Neural crest cell (in vitro differentiated cells): ENCODE data around the gene MED28. TPM values are rescaled to one million over a fixed set of nuclear protein-coding genes. Genes with fewer than 3 reads are reported as not detected.

Experiments used
- DNase-seq: peaks from one replicate; pipeline ENCODE4 v3.0.0; 2021; ENCODE audit warnings: low read depth, mixed read lengths, low spot score
- H3K27ac Mint-ChIP-seq: one replicate; pipeline ENCODE4 v1.8.0; 2021; ENCODE audit warnings: mild to moderate bottlenecking, mixed read lengths; ENCODE audit not compliant: unreplicated experiment
- H3K27me3 Mint-ChIP-seq: 2 replicates; pipeline ENCODE4 v1.8.0; 2021; ENCODE audit warnings: low read depth, mild to moderate bottlenecking, mixed read lengths
- H3K36me3 Mint-ChIP-seq: 2 replicates; pipeline ENCODE4 v1.8.0; 2021; ENCODE audit warnings: low read depth, mild to moderate bottlenecking, mixed read lengths
- H3K4me1 Mint-ChIP-seq: 2 replicates; pipeline ENCODE4 v1.8.0; 2021; ENCODE audit warnings: mixed read lengths
- H3K4me3 Mint-ChIP-seq: one replicate; pipeline ENCODE4 v1.8.0; 2021; ENCODE audit warnings: mild to moderate bottlenecking, mixed read lengths
- H3K9me3 Mint-ChIP-seq: 2 replicates; pipeline ENCODE4 v1.8.0; 2021; ENCODE audit warnings: mixed read lengths
- total RNA-seq: library from RNA; stranded (reverse); gene quantifications from 2 replicates; pipeline ENCODE4 v1.2.1, GENCODE V29; 2021
- TF ChIP-seq, protein P1 (sequence below): fragments of 200-600 bp; sonication (generic); conservative IDR thresholded peaks from 2 replicates; pipeline ENCODE4 v1.5.0; 2021; ENCODE audit warnings: antibody characterized with exemption, mild to moderate bottlenecking

Gene MED28
- total RNA-seq, 1 donor from 2014 or later = 97.8 TPM

DNA sequence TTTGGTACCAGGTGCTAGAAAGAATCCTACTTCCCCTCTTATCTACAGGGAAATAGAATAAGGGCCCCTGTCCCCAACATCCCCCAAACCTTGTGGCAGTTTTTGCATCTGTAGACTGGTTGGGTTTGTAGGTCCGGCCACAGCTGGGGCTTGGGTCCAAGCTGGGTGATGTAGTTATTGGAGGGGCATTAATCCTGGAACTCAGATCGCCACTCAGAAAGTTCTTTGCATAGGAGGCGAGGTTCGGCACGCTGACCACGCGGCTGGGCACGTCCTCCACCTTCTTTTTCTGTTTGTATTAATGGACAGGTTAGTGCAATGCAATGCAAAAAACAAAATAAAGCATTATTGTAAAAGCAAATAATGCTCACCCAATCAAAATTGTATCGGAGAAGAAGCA lies 19.2 kb downstream of the MED28 start:
- no peak for DNase-seq
- H3K36me3 Mint-ChIP-seq = peaks cover 16% of the 10 kb centered on the region
- H3K9me3 Mint-ChIP-seq = no peaks in the 10 kb centered on the region
- H3K4me3 Mint-ChIP-seq = no peak overlapping the region
- H3K27me3 Mint-ChIP-seq = no peaks in the 10 kb centered on the region
- TF ChIP-seq, protein P1, sequence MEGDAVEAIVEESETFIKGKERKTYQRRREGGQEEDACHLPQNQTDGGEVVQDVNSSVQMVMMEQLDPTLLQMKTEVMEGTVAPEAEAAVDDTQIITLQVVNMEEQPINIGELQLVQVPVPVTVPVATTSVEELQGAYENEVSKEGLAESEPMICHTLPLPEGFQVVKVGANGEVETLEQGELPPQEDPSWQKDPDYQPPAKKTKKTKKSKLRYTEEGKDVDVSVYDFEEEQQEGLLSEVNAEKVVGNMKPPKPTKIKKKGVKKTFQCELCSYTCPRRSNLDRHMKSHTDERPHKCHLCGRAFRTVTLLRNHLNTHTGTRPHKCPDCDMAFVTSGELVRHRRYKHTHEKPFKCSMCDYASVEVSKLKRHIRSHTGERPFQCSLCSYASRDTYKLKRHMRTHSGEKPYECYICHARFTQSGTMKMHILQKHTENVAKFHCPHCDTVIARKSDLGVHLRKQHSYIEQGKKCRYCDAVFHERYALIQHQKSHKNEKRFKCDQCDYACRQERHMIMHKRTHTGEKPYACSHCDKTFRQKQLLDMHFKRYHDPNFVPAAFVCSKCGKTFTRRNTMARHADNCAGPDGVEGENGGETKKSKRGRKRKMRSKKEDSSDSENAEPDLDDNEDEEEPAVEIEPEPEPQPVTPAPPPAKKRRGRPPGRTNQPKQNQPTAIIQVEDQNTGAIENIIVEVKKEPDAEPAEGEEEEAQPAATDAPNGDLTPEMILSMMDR = no peak
- no peaks in the 10 kb centered on the region for H3K4me1 Mint-ChIP-seq
- no peak overlapping the region for H3K27ac Mint-ChIP-seq

DNA sequence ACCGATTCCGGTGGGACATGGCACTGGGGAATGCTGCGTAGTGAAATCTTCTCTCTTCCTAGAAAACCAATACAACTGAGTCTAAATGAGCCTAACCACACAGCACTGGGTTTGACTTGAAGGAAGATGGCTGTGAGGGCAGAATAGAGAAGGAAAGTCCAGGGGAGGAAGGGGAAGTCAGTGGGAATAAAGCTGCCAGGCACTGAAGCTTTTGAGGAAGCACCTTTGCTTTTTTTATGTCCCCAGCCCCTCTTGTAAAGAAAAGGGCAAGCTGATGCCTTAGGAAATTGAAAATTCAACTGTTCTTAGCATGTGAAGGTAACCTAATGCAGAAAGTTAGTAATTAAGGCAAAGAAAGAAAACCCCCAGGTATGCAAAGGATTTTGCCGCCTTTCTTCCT lies 20.6 kb downstream of the MED28 start:
- Mint-ChIP-seq H3K9me3 (no peaks in the 10 kb centered on the region), H3K36me3 (peaks cover 12% of the 10 kb centered on the region), H3K4me1 (no peaks in the 10 kb centered on the region), H3K4me3 (no peak overlapping the region), H3K27me3 (no peaks in the 10 kb centered on the region), H3K27ac (no peak overlapping the region)
- TF ChIP-seq, protein P1 = no peak
- DNase-seq = no peak

DNA sequence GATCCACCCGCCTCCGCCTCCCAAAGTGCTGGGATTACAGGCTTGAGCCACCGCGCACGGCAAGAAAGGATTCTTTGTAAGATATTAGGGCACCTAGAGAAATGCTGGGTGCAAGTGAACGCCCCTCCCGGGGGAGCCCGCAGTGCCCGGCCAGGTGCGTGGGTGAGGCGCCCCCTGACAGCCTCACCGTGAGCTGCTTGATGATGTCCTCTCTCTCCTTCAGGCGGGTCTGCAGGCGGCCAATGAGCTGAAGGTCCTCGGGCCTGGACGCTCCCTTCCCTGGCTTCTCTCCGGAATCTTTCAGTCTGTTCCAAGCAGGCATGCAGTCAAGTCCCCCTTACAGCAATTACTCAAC lies 21.9 kb downstream of the MED28 start:
- no peaks in the 10 kb centered on the region for H3K4me1 Mint-ChIP-seq

DNA sequence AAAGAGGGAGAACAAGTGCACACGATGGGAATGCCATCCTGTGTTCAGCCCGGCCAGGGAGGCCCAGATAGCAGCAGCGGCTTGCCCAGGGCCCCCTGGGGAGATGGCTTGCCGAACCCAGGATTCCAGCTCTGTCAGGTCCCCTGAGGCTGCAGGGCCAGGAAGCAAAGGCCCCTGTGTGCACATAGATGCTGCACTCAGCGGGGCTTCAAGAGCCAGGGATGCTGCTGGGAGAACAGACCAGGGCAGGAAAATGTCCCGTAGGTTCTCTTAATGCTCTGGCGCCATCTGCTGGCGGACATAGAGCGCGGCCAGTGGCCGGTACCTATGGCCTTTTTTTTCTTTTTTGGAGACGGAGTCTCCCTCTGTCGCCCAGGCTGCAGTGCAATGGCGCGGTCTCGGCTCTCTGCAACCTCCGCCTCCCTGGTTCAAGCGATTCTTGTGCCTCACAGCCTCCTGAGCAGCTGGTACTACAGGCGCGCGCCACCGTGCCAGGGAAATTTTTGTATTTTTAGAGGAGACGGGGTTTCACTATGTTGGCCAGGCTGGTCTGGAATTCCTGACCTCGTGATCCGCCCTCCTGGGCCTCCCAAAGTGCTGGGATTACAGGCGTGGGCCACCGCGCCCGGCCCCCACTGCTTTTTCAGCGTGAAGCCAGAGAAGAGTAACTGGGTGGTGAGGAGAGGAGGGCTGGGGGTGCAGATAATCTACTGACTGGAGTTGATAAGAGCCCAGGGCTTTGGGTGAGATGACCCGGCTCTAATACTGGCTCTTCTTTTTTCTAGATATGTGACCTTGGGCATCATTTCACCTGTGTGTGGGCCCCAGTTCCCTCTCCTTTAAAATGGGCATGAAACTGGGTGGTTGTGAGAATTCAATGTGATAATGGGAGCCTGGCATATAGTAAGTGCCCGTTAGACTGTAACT lies 22.5 kb downstream of the MED28 start:
- TF ChIP-seq, protein P1 = peak; percentile 95
- Mint-ChIP-seq H3K4me1 (no peaks in the 10 kb centered on the region), H3K9me3 (no peaks in the 10 kb centered on the region), H3K27me3 (no peaks in the 10 kb centered on the region), H3K36me3 (peaks cover 10% of the 10 kb centered on the region), H3K4me3 (no peak overlapping the region), H3K27ac (no peak overlapping the region)
- peak; percentile 85 for DNase-seq

More for the DNA sequence above, 21.9 kb downstream of the MED28 start:
- H3K36me3 Mint-ChIP-seq = peaks cover 10% of the 10 kb centered on the region
- no peak for DNase-seq
- H3K27ac Mint-ChIP-seq = no peak overlapping the region
- no peaks in the 10 kb centered on the region for H3K9me3 Mint-ChIP-seq
- TF ChIP-seq, protein P1 = no peak
- no peaks in the 10 kb centered on the region for H3K27me3 Mint-ChIP-seq
- H3K4me3 Mint-ChIP-seq = no peak overlapping the region

DNA sequence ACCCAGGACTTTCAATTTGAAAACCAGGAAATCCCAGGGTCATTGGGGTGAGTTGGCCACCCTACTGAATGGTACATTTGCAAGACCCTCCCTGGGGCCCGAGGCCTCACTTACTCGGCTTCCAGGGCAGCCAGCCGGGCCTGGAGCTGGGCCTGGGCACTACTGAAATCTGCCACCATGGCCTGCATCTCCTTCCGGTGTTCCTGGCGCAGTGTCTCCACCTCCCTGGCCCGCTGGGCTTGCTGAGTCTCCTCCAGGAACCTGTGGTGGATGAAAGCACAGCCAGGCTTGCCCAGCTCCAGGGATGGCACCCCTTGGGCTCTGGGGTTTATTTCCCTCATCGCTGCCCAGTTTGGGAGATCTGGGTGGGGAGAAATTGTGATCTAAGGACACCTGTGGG lies 24.7 kb downstream of the MED28 start:
- no peak for DNase-seq
- peaks cover 6% of the 10 kb centered on the region for H3K9me3 Mint-ChIP-seq
- peaks cover 18% of the 10 kb centered on the region for H3K36me3 Mint-ChIP-seq
- no peaks in the 10 kb centered on the region for H3K4me1 Mint-ChIP-seq
- TF ChIP-seq, protein P1 = no peak
- H3K4me3 Mint-ChIP-seq = no peak overlapping the region
- no peak overlapping the region for H3K27ac Mint-ChIP-seq
- H3K27me3 Mint-ChIP-seq = no peaks in the 10 kb centered on the region
